K562 (cell line): ENCODE results near the gene PBRM1. TPM values are rescaled to one million over a fixed set of nuclear protein-coding genes. Genes with fewer than 3 reads are reported as not detected.

Source experiments
- ARNT ChIP-seq, 2 experiments: fragments of 450-650 bp; IDR thresholded peaks; 2 replicates each; pipeline ENCODE4 v1.6.1; 2016; ENCODE audit warnings: mild to moderate bottlenecking in 1 of 2
- BHLHE40 ChIP-seq: IDR thresholded peaks from 2 replicates; pipeline ENCODE4 v1.6.1; 2011; ENCODE audit warnings: low read length, improper control_type of control experiment
- CBX3 ChIP-seq, 2 experiments: IDR thresholded peaks; 1 replicate in 1 of 2; 2 replicates in 1 of 2; pipeline ENCODE4 v1.6.1; 2012; ENCODE audit warnings: inconsistent platforms in 2 of 2, low read length in 2 of 2, borderline replicate concordance in 1 of 2, control low read depth in 1 of 2
- CREBBP ChIP-seq: IDR thresholded peaks from one replicate; pipeline ENCODE4 v1.6.1; 2012; ENCODE audit warnings: low read depth, mild to moderate bottlenecking, control low read depth, inconsistent platforms, low read length
- FOXM1 ChIP-seq, 2 experiments: fragments of 450-650 bp in 1 of 2; sonication (generic) in 1 of 2; formaldehyde crosslinking in 1 of 2; IDR thresholded peaks; 2 replicates each; pipeline versions ENCODE4 v1.6.1 to v1.9.0; 2017 to 2022; ENCODE audit warnings: low read depth in 2 of 2, mild to moderate bottlenecking in 2 of 2, missing genetic modification reagents in 1 of 2, moderate library complexity in 1 of 2
- GABPB1 ChIP-seq: sonication (generic); formaldehyde crosslinking; IDR thresholded peaks from 2 replicates; pipeline ENCODE4 v1.8.0; 2022; ENCODE audit warnings: mild to moderate bottlenecking, missing genetic modification reagents
- HDAC2 ChIP-seq: fragments of 450-650 bp; IDR thresholded peaks from 2 replicates; pipeline ENCODE4 v1.6.1; 2016; ENCODE audit warnings: mild to moderate bottlenecking
- MAFG ChIP-seq: fragments of 450-650 bp; conservative IDR thresholded peaks from 2 replicates; pipeline ENCODE4 v1.6.1; 2016; ENCODE audit warnings: missing genetic modification characterization, missing compliant biosample characterization
- MIER1 ChIP-seq: fragments of 450-650 bp; IDR thresholded peaks from 2 replicates; pipeline ENCODE4 v1.6.1; 2016; ENCODE audit warnings: antibody characterized with exemption, mild to moderate bottlenecking, low read depth
- POLR2AphosphoS5 ChIP-seq: IDR thresholded peaks from 2 replicates; pipeline ENCODE4 v1.6.1; 2011; ENCODE audit warnings: mild to moderate bottlenecking, low read depth, low read length, moderate library complexity; ENCODE audit not compliant: control insufficient read depth, insufficient read depth
- RBFOX2 ChIP-seq: fragments of 200-400 bp; formaldehyde crosslinking; IDR thresholded peaks from 2 replicates; pipeline ENCODE4 v1.6.1; 2017; ENCODE audit warnings: low read depth, mild to moderate bottlenecking, low read length, moderate library complexity
- RBM34 ChIP-seq: fragments of 200-400 bp; formaldehyde crosslinking; IDR thresholded peaks from 2 replicates; pipeline ENCODE4 v1.6.1; 2018; ENCODE audit warnings: low read length, borderline replicate concordance; ENCODE audit not compliant: insufficient read depth
- SMAD2 ChIP-seq: fragments of 150-350 bp; IDR thresholded peaks from 2 replicates; pipeline ENCODE4 v1.6.1; 2014; ENCODE audit warnings: low read depth, mild to moderate bottlenecking, low read length
- SRF ChIP-seq, 2 experiments: fragments of 250-450, 450-650 bp in 1 of 2; sonication (Bioruptor Pico) in 1 of 2; sonication (generic) in 1 of 2; formaldehyde crosslinking; IDR thresholded peaks; 2 replicates each; pipeline versions ENCODE4 v1.5.0 to v1.5.1; 2020 to 2022; ENCODE audit warnings: mild to moderate bottlenecking in 1 of 2, missing genetic modification reagents in 1 of 2
- TAF1 ChIP-seq: IDR thresholded peaks from 2 replicates; pipeline ENCODE4 v1.6.1; 2011; ENCODE audit warnings: mild to moderate bottlenecking, low read length, moderate library complexity; ENCODE audit not compliant: insufficient read depth, control insufficient read depth, severe bottlenecking; ENCODE audit errors: extremely low read depth
- TBP ChIP-seq: optimal IDR thresholded peaks from 2 replicates; pipeline ENCODE3; 2011; ENCODE audit warnings: low read depth, low read length, improper control_type of control experiment
- TRIM28 ChIP-seq: fragments of 450-650 bp; IDR thresholded peaks from 2 replicates; pipeline ENCODE4 v1.6.1; 2017
- ZEB2 ChIP-seq: fragments of 450-650 bp; IDR thresholded peaks from 2 replicates; pipeline ENCODE4 v1.6.1; 2016
- ZFX ChIP-seq: sonication (generic); formaldehyde crosslinking; IDR thresholded peaks from 2 replicates; pipeline ENCODE4 v1.8.0; 2022; ENCODE audit warnings: mild to moderate bottlenecking, missing genetic modification reagents, moderate library complexity
- ZNF124 ChIP-seq: sonication (generic); formaldehyde crosslinking; IDR thresholded peaks from 2 replicates; pipeline ENCODE4 v1.8.1; 2022; ENCODE audit warnings: missing genetic modification reagents
- polyA plus RNA-seq, 8 experiments: library from polyadenylated mRNA; depleted of rRNA in 4 of 8; stranded (reverse) in 5 of 8; unstranded in 3 of 8; fragments of >200 nt; fragmentation: Nextera tagmentation in 2 of 8; fragmentation: Illumina TruSeq in 1 of 8; extraction: Ambion mirVana in 2 of 8; extraction: Trizol in 1 of 8; gene quantifications; 2 replicates each; pipeline versions ENCODE4 v1.2.1 to v1.2.3, GENCODE V29; 2011 to 2014; ENCODE audit warnings: inconsistent platforms in 1 of 8, missing spikeins in 1 of 8
- total RNA-seq, 7 experiments: library from RNA; depleted of rRNA in 6 of 7; stranded (reverse); fragments of >200 nt in 6 of 7; fragmentation: Illumina TruSeq in 2 of 7; extraction: Trizol in 2 of 7; gene quantifications; 2 replicates each; pipeline versions ENCODE4 v1.2.1 to v1.2.3, GENCODE V29; 2011 to 2021; ENCODE audit warnings: low replicate concordance in 1 of 7
- TF ChIP-seq, protein P1 (sequence below): sonication (generic); formaldehyde crosslinking; IDR thresholded peaks from 2 replicates; pipeline ENCODE4 v1.8.1; 2023; ENCODE audit warnings: missing genetic modification reagents, mild to moderate bottlenecking, borderline replicate concordance
- TF ChIP-seq, protein P2 (sequence below): fragments of 250-450 bp; sonication (Bioruptor Pico); IDR thresholded peaks from 2 replicates; pipeline ENCODE4 v1.8.0; 2022; ENCODE audit warnings: inconsistent platforms

PBRM1 gene
- total and polyA plus RNA-seq, 9 of the 15 experiments (the other 6 are each of a cell fraction or from before 2014, with no cell fraction given), result 3.9 to 31.8 (median 19.0) TPM

DNA sequence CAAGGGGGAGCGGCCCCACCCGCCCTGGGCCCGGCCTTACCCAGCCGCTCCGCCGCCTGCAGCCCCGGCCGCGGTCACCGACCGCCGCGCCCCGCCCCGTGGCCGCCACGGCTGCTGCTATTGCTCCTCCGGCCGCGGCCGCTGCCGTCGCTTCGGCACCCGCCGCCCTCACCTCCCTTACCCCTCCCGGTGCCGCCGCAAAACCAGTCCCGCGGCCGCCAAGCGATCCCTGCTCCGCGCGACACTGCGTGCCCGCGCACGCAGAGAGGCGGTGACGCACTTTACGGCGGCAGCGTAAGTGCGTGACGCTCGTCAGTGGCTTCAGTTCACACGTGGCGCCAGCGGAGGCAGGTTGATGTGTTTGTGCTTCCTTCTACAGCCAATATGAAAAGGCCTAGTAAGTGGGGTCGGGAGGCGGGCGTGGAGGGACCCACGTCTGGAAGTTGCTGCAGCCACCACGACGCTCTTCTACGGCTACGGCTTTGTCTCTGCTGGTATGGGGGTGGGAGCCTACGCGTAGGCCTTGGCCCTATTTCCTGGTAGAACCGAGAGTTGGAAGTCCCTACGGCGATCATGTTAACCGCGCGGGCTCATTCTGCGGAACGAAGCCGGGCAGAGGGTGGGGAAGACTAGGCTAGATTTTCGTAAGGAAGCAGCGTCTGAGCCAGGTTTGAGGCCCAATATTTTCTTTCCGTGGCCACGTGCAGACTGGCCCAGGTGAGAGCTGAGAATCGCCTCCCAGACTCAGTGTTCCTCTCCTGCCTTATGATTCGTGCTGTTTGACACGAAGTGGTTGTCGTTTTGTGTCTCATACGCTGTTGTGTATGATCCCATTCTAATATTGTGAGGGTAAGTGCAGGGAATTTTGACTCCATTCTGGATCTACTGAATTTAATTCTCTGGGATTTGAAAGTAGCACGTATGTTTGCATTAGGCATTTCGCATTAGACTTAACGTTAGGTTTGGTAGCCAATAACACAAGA lies at the start of gene PBRM1, which contains the start of gene GNL3 (continued):
- peak; percentile 84 for TF ChIP-seq ZFX (CRISPR knock-in tag)
- peak; percentile 91 for TF ChIP-seq TAF1
- TF ChIP-seq FOXM1 (IDR thresholded peaks at IDR 0.05; ENCODE audit: low read depth), result no peak
- TF ChIP-seq FOXM1 (CRISPR knock-in tag; IDR thresholded peaks at IDR 0.05; ENCODE audit: low read depth), result no peak
- TF ChIP-seq GABPB1 (CRISPR knock-in tag), result no peak; the same call in 1 of the 2 replicates
- TF ChIP-seq ZNF124 (CRISPR knock-in tag), result no peak
- TF ChIP-seq, protein P1, sequence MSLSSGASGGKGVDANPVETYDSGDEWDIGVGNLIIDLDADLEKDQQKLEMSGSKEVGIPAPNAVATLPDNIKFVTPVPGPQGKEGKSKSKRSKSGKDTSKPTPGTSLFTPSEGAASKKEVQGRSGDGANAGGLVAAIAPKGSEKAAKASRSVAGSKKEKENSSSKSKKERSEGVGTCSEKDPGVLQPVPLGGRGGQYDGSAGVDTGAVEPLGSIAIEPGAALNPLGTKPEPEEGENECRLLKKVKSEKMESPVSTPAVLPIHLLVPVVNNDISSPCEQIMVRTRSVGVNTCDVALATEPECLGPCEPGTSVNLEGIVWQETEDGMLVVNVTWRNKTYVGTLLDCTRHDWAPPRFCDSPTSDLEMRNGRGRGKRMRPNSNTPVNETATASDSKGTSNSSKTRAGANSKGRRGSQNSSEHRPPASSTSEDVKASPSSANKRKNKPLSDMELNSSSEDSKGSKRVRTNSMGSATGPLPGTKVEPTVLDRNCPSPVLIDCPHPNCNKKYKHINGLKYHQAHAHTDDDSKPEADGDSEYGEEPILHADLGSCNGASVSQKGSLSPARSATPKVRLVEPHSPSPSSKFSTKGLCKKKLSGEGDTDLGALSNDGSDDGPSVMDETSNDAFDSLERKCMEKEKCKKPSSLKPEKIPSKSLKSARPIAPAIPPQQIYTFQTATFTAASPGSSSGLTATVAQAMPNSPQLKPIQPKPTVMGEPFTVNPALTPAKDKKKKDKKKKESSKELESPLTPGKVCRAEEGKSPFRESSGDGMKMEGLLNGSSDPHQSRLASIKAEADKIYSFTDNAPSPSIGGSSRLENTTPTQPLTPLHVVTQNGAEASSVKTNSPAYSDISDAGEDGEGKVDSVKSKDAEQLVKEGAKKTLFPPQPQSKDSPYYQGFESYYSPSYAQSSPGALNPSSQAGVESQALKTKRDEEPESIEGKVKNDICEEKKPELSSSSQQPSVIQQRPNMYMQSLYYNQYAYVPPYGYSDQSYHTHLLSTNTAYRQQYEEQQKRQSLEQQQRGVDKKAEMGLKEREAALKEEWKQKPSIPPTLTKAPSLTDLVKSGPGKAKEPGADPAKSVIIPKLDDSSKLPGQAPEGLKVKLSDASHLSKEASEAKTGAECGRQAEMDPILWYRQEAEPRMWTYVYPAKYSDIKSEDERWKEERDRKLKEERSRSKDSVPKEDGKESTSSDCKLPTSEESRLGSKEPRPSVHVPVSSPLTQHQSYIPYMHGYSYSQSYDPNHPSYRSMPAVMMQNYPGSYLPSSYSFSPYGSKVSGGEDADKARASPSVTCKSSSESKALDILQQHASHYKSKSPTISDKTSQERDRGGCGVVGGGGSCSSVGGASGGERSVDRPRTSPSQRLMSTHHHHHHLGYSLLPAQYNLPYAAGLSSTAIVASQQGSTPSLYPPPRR (CRISPR knock-in tag), result no peak
- TF ChIP-seq SMAD2, result no peak
- TF ChIP-seq SRF (CRISPR knock-in tag; IDR thresholded peaks at IDR 0.05), result no peak; a peak in 1 of 4 replicates
- TF ChIP-seq TBP, result peak; percentile 94
- peak; percentile 99 for TF ChIP-seq RBFOX2
- TF ChIP-seq CREBBP, result no peak
- no peak for TF ChIP-seq TRIM28
- TF ChIP-seq HDAC2, result peak; percentile 69
- no peak for TF ChIP-seq ARNT (IDR thresholded peaks at IDR 0.05)
- TF ChIP-seq ZEB2, result no peak
- TF ChIP-seq BHLHE40, result peak; percentile 74
- TF ChIP-seq RBM34, result no peak
- no peak for TF ChIP-seq MIER1
- TF ChIP-seq, protein P2, sequence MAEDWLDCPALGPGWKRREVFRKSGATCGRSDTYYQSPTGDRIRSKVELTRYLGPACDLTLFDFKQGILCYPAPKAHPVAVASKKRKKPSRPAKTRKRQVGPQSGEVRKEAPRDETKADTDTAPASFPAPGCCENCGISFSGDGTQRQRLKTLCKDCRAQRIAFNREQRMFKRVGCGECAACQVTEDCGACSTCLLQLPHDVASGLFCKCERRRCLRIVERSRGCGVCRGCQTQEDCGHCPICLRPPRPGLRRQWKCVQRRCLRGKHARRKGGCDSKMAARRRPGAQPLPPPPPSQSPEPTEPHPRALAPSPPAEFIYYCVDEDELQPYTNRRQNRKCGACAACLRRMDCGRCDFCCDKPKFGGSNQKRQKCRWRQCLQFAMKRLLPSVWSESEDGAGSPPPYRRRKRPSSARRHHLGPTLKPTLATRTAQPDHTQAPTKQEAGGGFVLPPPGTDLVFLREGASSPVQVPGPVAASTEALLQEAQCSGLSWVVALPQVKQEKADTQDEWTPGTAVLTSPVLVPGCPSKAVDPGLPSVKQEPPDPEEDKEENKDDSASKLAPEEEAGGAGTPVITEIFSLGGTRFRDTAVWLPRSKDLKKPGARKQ (CRISPR knock-in tag), result no peak
- no peak for TF ChIP-seq MAFG (tag)
- TF ChIP-seq POLR2AphosphoS5, result peak; percentile 62; the same call in 1 of the 2 replicates
- TF ChIP-seq CBX3 (IDR thresholded peaks at IDR 0.05; ENCODE audit: borderline replicate concordance in 1 of 2, low read length in 2 of 2), result no peak
